Measurements from ENCODE around the gene ATP6V1E1. TPM values are rescaled to one million over a fixed set of nuclear protein-coding genes. Genes with fewer than 3 reads are reported as not detected.

Gene ATP6V1E1
- total and polyA plus RNA-seq, 2 of the 13 experiments (the other 11 are each of a cell fraction or from before 2014, with no cell fraction given): 69.3 to 90.9 TPM

GRCh38 chr22:17638432-17639246 is 10.1 kb upstream of the ATP6V1E1 start, which contains the start of gene BCL2L13 (continued):
- TF ChIP-seq, protein P1, sequence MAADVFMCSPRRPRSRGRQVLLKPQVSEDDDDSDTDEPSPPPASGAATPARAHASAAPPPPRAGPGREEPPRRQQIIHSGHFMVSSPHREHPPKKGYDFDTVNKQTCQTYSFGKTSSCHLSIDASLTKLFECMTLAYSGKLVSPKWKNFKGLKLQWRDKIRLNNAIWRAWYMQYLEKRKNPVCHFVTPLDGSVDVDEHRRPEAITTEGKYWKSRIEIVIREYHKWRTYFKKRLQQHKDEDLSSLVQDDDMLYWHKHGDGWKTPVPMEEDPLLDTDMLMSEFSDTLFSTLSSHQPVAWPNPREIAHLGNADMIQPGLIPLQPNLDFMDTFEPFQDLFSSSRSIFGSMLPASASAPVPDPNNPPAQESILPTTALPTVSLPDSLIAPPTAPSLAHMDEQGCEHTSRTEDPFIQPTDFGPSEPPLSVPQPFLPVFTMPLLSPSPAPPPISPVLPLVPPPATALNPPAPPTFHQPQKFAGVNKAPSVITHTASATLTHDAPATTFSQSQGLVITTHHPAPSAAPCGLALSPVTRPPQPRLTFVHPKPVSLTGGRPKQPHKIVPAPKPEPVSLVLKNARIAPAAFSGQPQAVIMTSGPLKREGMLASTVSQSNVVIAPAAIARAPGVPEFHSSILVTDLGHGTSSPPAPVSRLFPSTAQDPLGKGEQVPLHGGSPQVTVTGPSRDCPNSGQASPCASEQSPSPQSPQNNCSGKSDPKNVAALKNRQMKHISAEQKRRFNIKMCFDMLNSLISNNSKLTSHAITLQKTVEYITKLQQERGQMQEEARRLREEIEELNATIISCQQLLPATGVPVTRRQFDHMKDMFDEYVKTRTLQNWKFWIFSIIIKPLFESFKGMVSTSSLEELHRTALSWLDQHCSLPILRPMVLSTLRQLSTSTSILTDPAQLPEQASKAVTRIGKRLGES (CRISPR knock-in tag; IDR thresholded peaks at IDR 0.05; ENCODE audit: borderline replicate concordance): 0 out of 2 replicates have a peak, but pooled peaks have one; percentile 11
- TF ChIP-seq ZFAT (CRISPR knock-in tag; conservative IDR thresholded peaks at IDR 0.05) (no peak), CBX1 (IDR thresholded peaks at IDR 0.05; ENCODE audit: low read depth) (peak; percentile 43), HMGXB4 (CRISPR knock-in tag; IDR thresholded peaks at IDR 0.05; ENCODE audit: borderline replicate concordance in 1 of 2, low read depth in 1 of 2) (peak; percentile 70 to 90; a peak in 2 of 4 replicates), ZNF282 (IDR thresholded peaks at IDR 0.05; ENCODE audit: partially characterized antibody) (no peak), CBFB (CRISPR knock-in tag; IDR thresholded peaks at IDR 0.05) (peak; percentile 64; the same call in 1 of the 2 replicates), KLF15 (CRISPR knock-in tag; IDR thresholded peaks at IDR 0.05; ENCODE audit: borderline replicate concordance) (peak; percentile 54; the same call in 1 of the 2 replicates), ZBTB21 (CRISPR knock-in tag; IDR thresholded peaks at IDR 0.05) (peak; percentile 94), ZBTB4 (CRISPR knock-in tag; IDR thresholded peaks at IDR 0.05; ENCODE audit: borderline replicate concordance) (0 out of 2 replicates have a peak, but pooled peaks have one; percentile 51), ZNF441 (CRISPR knock-in tag; IDR thresholded peaks at IDR 0.05; ENCODE audit: borderline replicate concordance) (peak; percentile 46; the same call in 1 of the 2 replicates), NR2F2 (IDR thresholded peaks at IDR 0.05; ENCODE audit: borderline replicate concordance, low read depth) (peak; percentile 19; the same call in 1 of the 2 replicates), HIVEP1 (CRISPR knock-in tag; IDR thresholded peaks at IDR 0.05) (peak; percentile 75; the same call in 1 of the 2 replicates), ZNF749 (CRISPR knock-in tag; IDR thresholded peaks at IDR 0.05; ENCODE audit: borderline replicate concordance) (no peak; the same call in 1 of the 2 replicates), SKI (IDR thresholded peaks at IDR 0.05; ENCODE audit: partially characterized antibody) (peak; percentile 44)
- TF ChIP-seq, protein P2, sequence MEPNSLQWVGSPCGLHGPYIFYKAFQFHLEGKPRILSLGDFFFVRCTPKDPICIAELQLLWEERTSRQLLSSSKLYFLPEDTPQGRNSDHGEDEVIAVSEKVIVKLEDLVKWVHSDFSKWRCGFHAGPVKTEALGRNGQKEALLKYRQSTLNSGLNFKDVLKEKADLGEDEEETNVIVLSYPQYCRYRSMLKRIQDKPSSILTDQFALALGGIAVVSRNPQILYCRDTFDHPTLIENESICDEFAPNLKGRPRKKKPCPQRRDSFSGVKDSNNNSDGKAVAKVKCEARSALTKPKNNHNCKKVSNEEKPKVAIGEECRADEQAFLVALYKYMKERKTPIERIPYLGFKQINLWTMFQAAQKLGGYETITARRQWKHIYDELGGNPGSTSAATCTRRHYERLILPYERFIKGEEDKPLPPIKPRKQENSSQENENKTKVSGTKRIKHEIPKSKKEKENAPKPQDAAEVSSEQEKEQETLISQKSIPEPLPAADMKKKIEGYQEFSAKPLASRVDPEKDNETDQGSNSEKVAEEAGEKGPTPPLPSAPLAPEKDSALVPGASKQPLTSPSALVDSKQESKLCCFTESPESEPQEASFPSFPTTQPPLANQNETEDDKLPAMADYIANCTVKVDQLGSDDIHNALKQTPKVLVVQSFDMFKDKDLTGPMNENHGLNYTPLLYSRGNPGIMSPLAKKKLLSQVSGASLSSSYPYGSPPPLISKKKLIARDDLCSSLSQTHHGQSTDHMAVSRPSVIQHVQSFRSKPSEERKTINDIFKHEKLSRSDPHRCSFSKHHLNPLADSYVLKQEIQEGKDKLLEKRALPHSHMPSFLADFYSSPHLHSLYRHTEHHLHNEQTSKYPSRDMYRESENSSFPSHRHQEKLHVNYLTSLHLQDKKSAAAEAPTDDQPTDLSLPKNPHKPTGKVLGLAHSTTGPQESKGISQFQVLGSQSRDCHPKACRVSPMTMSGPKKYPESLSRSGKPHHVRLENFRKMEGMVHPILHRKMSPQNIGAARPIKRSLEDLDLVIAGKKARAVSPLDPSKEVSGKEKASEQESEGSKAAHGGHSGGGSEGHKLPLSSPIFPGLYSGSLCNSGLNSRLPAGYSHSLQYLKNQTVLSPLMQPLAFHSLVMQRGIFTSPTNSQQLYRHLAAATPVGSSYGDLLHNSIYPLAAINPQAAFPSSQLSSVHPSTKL (CRISPR knock-in tag; IDR thresholded peaks at IDR 0.05): peak; percentile 35; the same call in 1 of the 2 replicates

Data from HepG2 (cell line).